Ramos (cell line): ENCODE measurements around the gene RPL18A.

ENCODE experiments used
- in situ Hi-C: fragments of 300-500 bp; cut with MboI; formaldehyde crosslinking; loops from one replicate; pipeline ENCODE4 v1.14.3; 2022; ENCODE audit warnings: low sequenced_read_pairs; ENCODE audit not compliant: unreplicated experiment

The RPL18A gene

DNA sequence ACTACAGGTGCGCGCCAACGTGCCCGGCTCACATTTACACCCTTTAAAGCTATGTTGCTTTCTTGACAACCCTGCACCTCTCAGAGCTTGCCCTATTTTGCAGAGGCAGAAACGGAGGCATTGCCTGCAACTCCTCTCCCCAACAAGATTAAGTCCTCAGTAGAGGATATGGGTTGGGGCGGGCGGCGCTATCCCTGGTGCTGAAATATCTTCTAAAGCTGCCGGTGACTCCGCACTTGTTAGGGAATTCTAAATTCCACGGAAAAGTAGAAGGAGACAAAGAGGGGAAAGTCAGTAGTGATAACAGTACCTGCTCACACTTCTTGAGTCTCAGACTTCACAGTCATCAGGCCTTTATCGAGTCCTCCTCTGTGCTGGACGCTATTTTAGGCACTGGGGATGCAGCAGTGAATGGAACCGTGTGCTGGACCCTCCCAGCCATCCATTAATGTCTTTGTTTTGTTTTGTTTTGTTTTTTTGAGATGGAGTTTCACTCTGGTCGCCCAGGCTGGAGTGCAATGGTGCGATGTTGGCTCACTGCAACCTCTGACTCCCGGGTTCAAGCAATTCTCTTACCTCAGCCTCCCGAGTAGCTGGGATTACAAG is 30.0 kb downstream of the RPL18A start:
- in situ Hi-C loops = no loop called here

GRCh38 chr19:17893766-17894165 is 34.1 kb downstream of the RPL18A start:
- in situ Hi-C loops = no loop called here

GRCh38 chr19:17902701-17903100 is 43.0 kb downstream of the RPL18A start:
- in situ Hi-C loops = no loop called here

GRCh38 chr19:17908244-17908643 is 48.5 kb downstream of the RPL18A start:
- in situ Hi-C loops = no loop called here

DNA sequence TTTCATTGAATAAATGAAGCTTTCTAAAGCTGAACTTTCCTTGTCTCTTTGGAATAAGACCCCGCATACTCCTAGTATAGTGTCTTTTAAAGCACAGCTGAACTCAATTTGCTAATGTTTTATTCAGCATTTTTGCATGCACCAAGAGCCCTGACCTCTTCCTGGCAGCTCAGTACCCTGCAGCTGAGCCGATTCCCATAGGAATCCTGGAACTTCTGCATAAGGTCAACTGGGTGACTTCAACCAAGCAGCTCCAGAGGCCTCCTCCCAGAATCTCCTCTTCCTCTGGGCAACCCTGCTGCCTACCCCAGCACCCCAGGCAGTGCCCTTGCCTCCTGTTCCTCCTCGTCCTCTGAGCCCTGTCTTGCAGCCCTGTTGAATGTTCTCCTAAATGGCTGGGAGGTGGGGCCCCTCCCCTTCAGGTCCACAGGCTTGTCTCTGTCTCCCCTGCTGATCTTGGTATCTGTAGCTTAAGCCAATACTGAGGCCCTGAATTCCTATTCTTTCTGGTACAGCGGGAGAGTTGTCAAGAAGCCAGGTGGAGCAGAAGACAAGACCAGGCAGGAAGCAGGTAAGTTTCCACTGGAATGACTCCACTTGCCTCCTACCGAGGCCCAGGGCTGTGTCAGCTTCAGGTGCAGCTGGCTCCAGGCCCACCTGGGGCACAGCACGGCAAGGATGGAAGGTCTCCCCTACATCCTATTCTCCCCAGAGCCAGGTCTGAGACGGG is 49.5 kb downstream of the RPL18A start:
- in situ Hi-C loops = no loop called here

GRCh38 chr19:17910791-17911360 is 51.2 kb downstream of the RPL18A start:
- in situ Hi-C loops = no loop called here
